HG02798 (cell line): Measurements from ENCODE around the gene NRL.

Source experiments
- ATAC-seq: cut with Tn5 transposase; IDR thresholded peaks from one replicate; pipeline ENCODE4 v1.9.1; 2021; ENCODE audit warnings: mild to moderate bottlenecking; ENCODE audit not compliant: unreplicated experiment, poor library complexity

NRL gene

DNA sequence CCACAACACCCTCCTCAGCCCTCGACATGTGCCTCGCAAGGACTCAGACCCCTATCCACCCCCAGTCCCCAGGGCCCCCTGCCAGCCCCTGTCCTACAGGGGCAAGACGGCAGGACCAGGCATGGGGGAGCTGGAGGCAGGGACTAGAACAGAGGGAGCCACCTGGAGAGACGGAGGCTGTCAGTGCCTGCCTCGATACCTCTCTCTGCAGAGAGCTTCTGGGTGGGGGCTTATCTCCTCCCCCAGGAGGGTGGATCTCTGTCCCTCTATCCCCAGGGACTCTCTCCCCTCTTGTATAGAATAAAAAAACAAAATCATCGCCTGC lies 45.4 kb downstream of the NRL start:
- ATAC-seq = no peak

- no peak for ATAC-seq
Measured at GRCh38 chr14:24068711-24069410, 45.9 kb downstream of the NRL start.

- ATAC-seq = no peak
Measured at GRCh38 chr14:24067133-24068082, 47.3 kb downstream of the NRL start.

GRCh38 chr14:24066496-24067132 lies 48.1 kb downstream of the NRL start:
- no peak for ATAC-seq

DNA sequence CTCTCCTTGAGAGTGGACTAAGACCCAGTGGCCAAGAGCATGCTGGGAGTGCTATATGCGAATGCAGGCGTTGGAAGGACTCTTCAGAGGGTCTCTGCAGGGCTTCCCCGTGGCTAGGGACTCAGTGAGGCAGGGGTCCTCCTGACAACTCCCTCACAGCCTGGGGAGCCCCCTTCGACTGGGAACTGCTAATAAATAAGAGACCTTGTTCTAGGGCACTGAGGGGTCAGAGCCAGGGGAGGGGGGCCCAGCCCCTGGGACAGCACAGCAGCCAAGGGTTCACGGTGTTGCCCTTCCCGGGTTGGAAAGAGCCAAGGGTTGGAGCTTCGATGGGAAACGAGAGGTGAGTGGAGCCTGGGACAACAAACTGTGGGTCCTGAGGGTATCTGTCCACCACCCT lies 49.3 kb downstream of the NRL start:
- ATAC-seq = no peak

DNA sequence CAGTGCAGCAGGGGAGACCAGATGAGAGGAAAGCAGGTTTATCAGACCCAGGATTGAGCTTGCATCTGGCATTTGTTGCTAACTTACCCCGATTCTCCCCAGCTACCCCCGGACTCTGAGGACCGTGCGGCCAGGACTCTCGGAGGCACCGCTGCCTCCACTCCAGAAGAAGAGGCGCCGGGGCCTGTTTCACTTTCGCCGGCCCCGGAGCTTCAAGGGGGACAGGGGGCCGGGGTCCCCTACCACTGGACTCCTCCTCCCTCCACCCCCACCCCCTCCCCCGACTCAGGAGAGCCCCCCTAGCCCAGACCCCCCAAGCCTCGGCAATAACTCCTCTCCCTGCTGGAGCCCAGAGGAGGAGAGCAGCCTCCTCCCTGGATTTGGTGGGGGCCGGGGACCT lies 49.9 kb downstream of the NRL start:
- no peak for ATAC-seq

GRCh38 chr14:24064091-24064795 lies 50.5 kb downstream of the NRL start:
- ATAC-seq = no peak

DNA sequence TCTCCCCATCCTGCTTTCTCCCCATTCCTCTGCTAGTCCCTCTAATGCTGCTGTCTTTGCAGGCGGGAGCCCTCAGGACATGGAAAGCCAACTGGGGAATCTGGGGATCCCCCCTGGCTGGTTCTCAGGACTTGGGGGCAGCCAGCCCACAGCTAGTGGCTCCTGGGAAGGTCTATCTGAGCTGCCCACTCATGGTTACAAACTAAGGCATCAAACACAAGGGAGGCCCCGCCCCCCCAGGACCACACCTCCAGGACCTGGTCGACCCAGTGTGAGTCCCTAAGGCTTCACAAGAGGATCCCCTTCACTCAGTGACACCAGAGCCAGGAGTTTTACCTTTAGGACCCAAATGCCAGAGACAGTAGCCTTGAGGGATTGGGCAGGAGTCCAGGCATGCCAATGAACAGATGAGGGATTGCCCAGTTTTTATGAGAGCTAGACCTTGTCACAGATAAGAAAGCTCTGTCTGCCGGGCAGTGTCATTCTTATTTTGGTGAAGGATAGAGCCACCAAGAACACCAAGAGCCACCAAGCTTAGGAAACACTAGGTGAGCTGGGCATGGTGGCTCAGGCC lies 51.4 kb downstream of the NRL start:
- ATAC-seq = no peak

DNA sequence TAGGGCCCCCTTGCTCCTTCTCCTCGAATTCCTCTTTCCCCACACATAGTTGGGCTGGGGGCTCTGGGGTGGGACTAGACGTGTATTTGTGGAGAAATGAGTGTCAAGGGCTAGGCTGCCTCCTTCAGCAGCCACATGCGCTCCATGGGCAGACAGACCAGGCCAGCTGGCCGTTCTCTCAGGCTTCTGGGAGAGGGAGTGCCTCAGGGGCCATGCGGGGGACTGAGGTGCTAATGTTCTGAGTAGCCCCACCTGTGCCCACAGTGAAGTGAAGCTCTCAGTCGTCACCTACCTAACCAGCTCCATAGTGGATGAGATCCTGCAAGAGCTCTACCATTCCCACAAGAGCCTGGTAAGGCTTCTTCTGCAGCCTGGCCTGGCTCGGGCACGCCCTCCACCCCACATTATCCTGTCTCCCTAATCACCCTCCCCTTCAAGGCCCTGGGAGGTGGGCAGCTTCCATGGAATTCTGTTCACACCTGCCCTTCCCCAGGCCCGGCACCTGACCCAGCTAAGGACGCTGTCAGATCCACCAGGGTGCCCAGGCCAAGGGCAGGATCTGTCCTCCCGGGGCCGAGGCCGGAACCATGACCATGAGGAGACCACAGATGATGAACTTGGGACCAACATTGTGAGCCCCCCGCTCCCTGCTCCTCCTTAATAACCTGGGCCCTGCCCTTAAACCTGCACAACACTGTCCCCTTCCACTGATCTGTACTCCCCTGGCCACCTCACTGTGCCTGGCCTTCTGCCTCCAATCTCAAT lies 52.4 kb downstream of the NRL start:
- ATAC-seq = no peak

DNA sequence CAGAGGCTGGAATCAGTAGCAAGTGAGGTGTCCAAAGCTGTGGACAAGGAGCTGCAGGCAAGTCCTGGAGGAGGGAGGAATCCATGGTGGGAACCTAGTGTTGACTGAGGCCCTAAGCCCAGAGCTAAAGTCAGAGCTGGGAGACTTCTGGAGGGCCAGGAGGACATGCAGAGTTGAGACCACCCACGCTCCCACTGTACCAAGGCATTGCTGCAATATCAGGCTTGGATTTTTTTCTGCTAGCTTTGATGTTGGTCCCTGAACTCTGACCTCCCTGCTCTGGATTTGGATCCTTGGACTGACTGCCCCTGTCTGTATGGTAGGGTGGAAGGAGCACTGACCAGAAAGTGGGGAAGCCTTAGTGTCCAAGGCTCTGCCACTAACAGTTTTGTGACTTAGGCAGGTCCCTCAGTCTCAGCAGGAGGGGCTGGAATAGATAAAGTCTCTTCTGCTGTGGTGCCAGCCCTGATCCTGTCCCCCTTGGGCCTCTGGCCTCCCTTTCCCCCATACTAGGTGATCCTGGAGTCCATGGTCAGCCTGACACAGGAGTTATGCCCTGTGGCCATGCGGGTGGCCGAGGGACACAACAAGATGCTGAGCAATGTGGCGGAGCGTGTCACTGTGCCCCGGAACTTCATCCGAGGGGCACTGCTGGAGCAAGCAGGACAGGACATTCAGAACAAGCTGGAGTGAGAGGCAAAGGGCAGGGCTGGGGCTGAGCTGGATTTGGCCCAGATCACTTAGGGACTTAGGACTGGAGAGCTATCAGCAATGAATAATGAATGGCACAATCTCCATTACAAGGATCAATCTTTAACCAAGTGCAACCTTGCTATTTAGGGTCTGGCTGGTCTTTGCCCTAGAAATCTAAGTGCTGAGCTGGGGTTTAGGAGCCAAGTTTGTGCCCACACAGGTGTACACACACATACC lies 53.5 kb downstream of the NRL start:
- no peak for ATAC-seq

- ATAC-seq = no peak
Measured at GRCh38 chr14:24060443-24060842, 54.3 kb downstream of the NRL start.

GRCh38 chr14:24059841-24060388 lies 54.8 kb downstream of the NRL start:
- no peak for ATAC-seq

- ATAC-seq = no peak
Measured at GRCh38 chr14:24058951-24059475, 55.7 kb downstream of the NRL start.

DNA sequence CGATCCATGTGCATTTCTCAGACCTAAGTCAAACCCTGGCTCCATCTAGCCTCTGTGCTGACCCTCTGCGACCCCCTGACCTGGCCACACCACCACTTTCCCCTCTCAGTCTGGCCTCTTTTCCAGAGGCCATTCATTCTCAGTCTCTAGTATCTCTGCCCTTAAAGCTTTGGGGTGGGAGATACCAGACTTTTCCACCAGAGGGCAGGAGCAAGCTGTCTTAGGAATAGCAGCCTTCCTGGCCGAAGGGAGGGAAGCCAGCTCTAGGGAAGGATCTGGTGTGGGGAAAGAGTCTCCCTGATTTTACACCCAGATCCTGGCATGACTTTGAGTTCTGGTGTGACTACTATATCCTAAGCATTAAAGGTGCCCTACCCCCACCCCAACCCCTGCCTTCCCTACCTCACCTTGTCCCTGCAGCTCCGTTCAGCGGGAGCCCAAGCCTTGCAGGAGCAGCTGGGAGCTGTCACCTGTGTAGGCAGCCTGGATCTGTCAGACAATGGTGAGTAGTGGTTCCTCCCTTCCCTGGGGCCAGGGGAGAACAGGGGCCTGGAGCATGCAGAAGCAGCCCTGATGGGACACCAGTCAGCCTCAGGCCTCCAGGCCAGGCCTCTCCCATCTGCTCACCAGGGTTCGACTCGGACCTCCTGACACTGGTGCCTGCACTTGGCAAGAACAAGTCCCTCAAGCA lies 56.3 kb downstream of the NRL start:
- ATAC-seq = no peak

GRCh38 chr14:24057867-24058259 lies 56.9 kb downstream of the NRL start:
- ATAC-seq = no peak

GRCh38 chr14:24057271-24057670 lies 57.5 kb downstream of the NRL start:
- no peak for ATAC-seq

DNA sequence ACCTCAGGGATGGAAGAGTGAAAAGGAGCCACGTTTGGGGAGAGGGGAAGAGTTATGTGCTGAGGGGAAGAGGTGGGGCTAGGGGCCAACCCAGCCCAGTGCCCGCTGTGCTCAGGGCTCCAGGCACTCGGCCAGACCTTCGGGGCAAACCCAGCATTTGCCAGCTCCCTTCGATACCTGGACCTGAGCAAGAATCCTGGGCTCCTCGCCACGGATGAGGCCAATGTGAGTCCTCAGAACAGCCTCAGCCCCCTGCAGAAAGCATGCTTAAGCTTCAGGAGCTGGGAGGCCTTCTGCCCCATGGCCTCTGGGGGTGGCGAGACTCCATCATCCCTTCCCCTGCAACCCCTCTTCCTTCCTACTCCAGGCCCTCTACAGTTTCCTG lies 58.0 kb downstream of the NRL start:
- no peak for ATAC-seq
